Peyer's patch (tissue), 4 donors: Measurements from ENCODE around the gene RALGPS1. TPM values are rescaled to one million over a fixed set of nuclear protein-coding genes. Genes with fewer than 3 reads are reported as not detected.

Experiments
- DNase-seq, 3 donors: peaks; one replicate each; pipeline ENCODE4 v3.0.0-alpha.2; 2017 to 2019
- H3K27ac ChIP-seq, 4 donors: fragments of 200-600 bp; sonication (generic); one replicate each; pipeline ENCODE4 v1.5.1; 2016 to 2019
- H3K27me3 ChIP-seq, 2 donors: fragments of 200-600 bp; sonication (generic); one replicate each; pipeline ENCODE4 v1.5.1; 2019
- H3K36me3 ChIP-seq, 3 donors: fragments of 200-600 bp; sonication (generic); one replicate each; pipeline ENCODE4 v1.5.1; 2016 to 2019
- H3K4me1 ChIP-seq, 4 donors: fragments of 200-600 bp; sonication (generic); one replicate each; pipeline ENCODE4 v1.5.1; 2016 to 2019
- H3K4me3 ChIP-seq, 4 donors: fragments of 200-600 bp; sonication (generic); 1 replicate in 3 of 4; 2 replicates in 1 of 4; pipeline ENCODE4 v1.5.1; 2016 to 2019; ENCODE audit warnings: mild to moderate bottlenecking in 1 of 4
- H3K9me3 ChIP-seq, 4 donors: fragments of 200-600 bp; sonication (generic); one replicate each; pipeline ENCODE4 v1.5.1; 2016 to 2019; ENCODE audit warnings: mild to moderate bottlenecking in 1 of 4
- CTCF ChIP-seq, 6 experiments: fragments of 450-650 bp in 4 of 6; fragments of 200-600 bp in 2 of 6; sonication (generic) in 1 of 6; IDR thresholded peaks; one replicate each; pipeline ENCODE4 v1.5.1; 2017 to 2019; ENCODE audit warnings: antibody characterized with exemption in 6 of 6, mild to moderate bottlenecking in 3 of 6, moderate library complexity in 1 of 6
- POLR2A ChIP-seq, 2 donors: fragments of 450-650 bp; IDR thresholded peaks; one replicate each; pipeline ENCODE4 v1.5.1; 2017; ENCODE audit warnings: antibody characterized with exemption in 2 of 2, mild to moderate bottlenecking in 2 of 2, moderate library complexity in 2 of 2
- total RNA-seq, 4 donors: library from RNA; depleted of rRNA; stranded (reverse); fragments of >200 nt; gene quantifications; one replicate each; pipeline ENCODE4 v1.1.0, GENCODE V29; 2016

RALGPS1 gene
- total RNA-seq, 4 donors from 2014 or later: 38.8 to 158 (median 141) TPM

- Histone ChIP-seq H3K9me3 (no peaks in the 10 kb centered on the region), H3K27me3 (no peaks in the 10 kb centered on the region), H3K27ac (no peak within 1 kb of the TSS), H3K4me1 (no peaks in the 10 kb centered on the region), H3K4me3 (no peak within 1 kb of the TSS), H3K36me3 (no peaks in the 10 kb centered on the region)
- DNase-seq: no peak
- no peak for TF ChIP-seq CTCF (IDR thresholded peaks at IDR 0.05)
- TF ChIP-seq POLR2A (IDR thresholded peaks at IDR 0.05): no peak
Observed at GRCh38 chr9:127264462-127265219, 350.1 kb downstream of the RALGPS1 start, which contains the start of gene GARNL3. Gene GARNL3, plus strand, starts transcription at chr9:127264774. Its CDS starts 104 bp downstream, at chr9:127264878.

GRCh38 chr9:127267793-127268525 is 353.4 kb downstream of the RALGPS1 start:
- H3K27me3 ChIP-seq: no peaks in the 10 kb centered on the region
- TF ChIP-seq POLR2A (IDR thresholded peaks at IDR 0.05) (no peak), CTCF (IDR thresholded peaks at IDR 0.05) (no peak)
- no peaks in the 10 kb centered on the region for H3K4me1 ChIP-seq
- no peaks in the 10 kb centered on the region for H3K36me3 ChIP-seq
- no peak overlapping the region for H3K27ac ChIP-seq
- no peak for DNase-seq
- H3K4me3 ChIP-seq: no peak overlapping the region
- no peaks in the 10 kb centered on the region for H3K9me3 ChIP-seq

GRCh38 chr9:127269449-127269848 is 354.9 kb downstream of the RALGPS1 start:
- H3K27me3 ChIP-seq: no peaks in the 10 kb centered on the region
- H3K4me1 ChIP-seq: no peaks in the 10 kb centered on the region

More at GRCh38 chr9:127269449-127269848, 354.9 kb downstream of the RALGPS1 start:
- Histone ChIP-seq H3K27ac (no peak overlapping the region), H3K4me3 (no peak overlapping the region), H3K36me3 (no peaks in the 10 kb centered on the region), H3K9me3 (no peaks in the 10 kb centered on the region)
- DNase-seq: no peak
- no peak for TF ChIP-seq POLR2A (IDR thresholded peaks at IDR 0.05)
- no peak for TF ChIP-seq CTCF (IDR thresholded peaks at IDR 0.05)

Other genes starting within 250 kb of the RALGPS1 start
- gene ZBTB43, start 109.7 kb upstream of the RALGPS1 start, total RNA-seq: 100 to 1,000 TPM in 1 of 4 donors, 10 to 100 TPM in 3; 11.6 to 141 (median 16.2) TPM
- gene ZBTB34, start 54.1 kb upstream of the RALGPS1 start, total RNA-seq: 10 to 100 TPM in 3 of 4 donors, 1 to 10 TPM in 1; 7.4 to 12.3 (median 10.6) TPM
- gene ANGPTL2, start 207.9 kb downstream of the RALGPS1 start, total RNA-seq: 10 to 100 TPM in 3 of 4 donors, 1 to 10 TPM in 1; 2.8 to 14.0 (median 11.3) TPM